ENCODE measurements around the gene RWDD4. TPM values are rescaled to one million over a fixed set of nuclear protein-coding genes. Genes with fewer than 3 reads are reported as not detected.

RWDD4 gene
- total RNA-seq, 1 donor from 2014 or later, result 15.1 TPM

GRCh38 chr4:183602557-183603027, 56.4 kb downstream of the RWDD4 start:
- intact Hi-C loops (cut with micrococcal nuclease), result loop anchor here (1.0 kb wide), 1 partner anchor 130 kb away; no protein-coding TSS in a partner anchor

GRCh38 chr4:183601381-183601780, 57.6 kb downstream of the RWDD4 start:
- intact Hi-C loops (cut with micrococcal nuclease), result no loop called here

- intact Hi-C loops (cut with micrococcal nuclease), result no loop called here
Observed at GRCh38 chr4:183600189-183600685, 58.7 kb downstream of the RWDD4 start.

- intact Hi-C loops (cut with micrococcal nuclease), result no loop called here
Observed at GRCh38 chr4:183599690-183600089, 59.3 kb downstream of the RWDD4 start.

- intact Hi-C loops (cut with micrococcal nuclease), result no loop called here
Observed at GRCh38 chr4:183599284-183599683, 59.7 kb downstream of the RWDD4 start.

- intact Hi-C loops (cut with micrococcal nuclease), result no loop called here
Observed at GRCh38 chr4:183596067-183596757, 62.8 kb downstream of the RWDD4 start.

GRCh38 chr4:183594823-183595222, 64.2 kb downstream of the RWDD4 start:
- intact Hi-C loops (cut with micrococcal nuclease), result no loop called here

- intact Hi-C loops (cut with micrococcal nuclease), result no loop called here
Observed at GRCh38 chr4:183591301-183591700, 67.7 kb downstream of the RWDD4 start.

Other genes with a start within 250 kb of the RWDD4 start
- 27.6 and 28.2 TPM in 2 replicates for gene CDKN2AIP, start 214.5 kb downstream of the RWDD4 start, total RNA-seq
- 8.8 and 11.0 TPM in 2 replicates for gene ING2, start 154.1 kb downstream of the RWDD4 start, total RNA-seq
- 25.8 and 29.8 TPM in 2 replicates for gene TRAPPC11, start 108 bp upstream of the RWDD4 start, total RNA-seq
- gene STOX2, start 246.1 kb upstream of the RWDD4 start, total RNA-seq, result 0.02 TPM in 1 of 2 replicates, not detected in the other

All from T-helper 2 cell treated with Interferon-gamma antibody and Interleukin-4, amounts not matched to agents 100 ng/mL and 5 ng/mL, for 36 hours (primary cell).